HL-60 (cell line): Measurements from ENCODE around the gene SMPDL3B.

Experiments used
- DNase-seq, 2 experiments: peaks; one replicate each; pipeline ENCODE4 v3.0.0-alpha.2; 2010 to 2020; ENCODE audit warnings: low read depth in 1 of 2, low spot score in 1 of 2
- H3K27ac ChIP-seq: fragments of 250-450 bp; sonication (Bioruptor Pico); replicated peaks from 2 replicates; pipeline ENCODE4 v1.5.1; 2020; ENCODE audit warnings: mild to moderate bottlenecking, moderate library complexity
- H3K27me3 ChIP-seq: fragments of 250-450 bp; sonication (Bioruptor Pico); 2 replicates; pipeline ENCODE4 v1.5.1; 2021; ENCODE audit warnings: mild to moderate bottlenecking, moderate library complexity; ENCODE audit not compliant: insufficient read depth, poor library complexity, severe bottlenecking
- H3K4me3 ChIP-seq: replicated peaks from 2 replicates; pipeline ENCODE4 v1.5.1; 2011; ENCODE audit warnings: mild to moderate bottlenecking, control low read depth, low read length; ENCODE audit not compliant: insufficient read depth
- CTCF ChIP-seq: IDR thresholded peaks from one replicate; pipeline ENCODE4 v1.5.1; 2011; ENCODE audit warnings: low read length, control low read depth, inconsistent platforms; ENCODE audit not compliant: insufficient read depth
- GABPA ChIP-seq: IDR thresholded peaks from 2 replicates; pipeline ENCODE4 v1.6.1; 2012; ENCODE audit warnings: low read depth
- POLR2AphosphoS5 ChIP-seq: IDR thresholded peaks from 2 replicates; pipeline ENCODE4 v1.6.1; 2012; ENCODE audit warnings: low read depth
- REST ChIP-seq: IDR thresholded peaks from 2 replicates; pipeline ENCODE4 v1.6.1; 2012; ENCODE audit warnings: low read depth; ENCODE audit not compliant: insufficient replicate concordance
- SPI1 ChIP-seq: IDR thresholded peaks from 2 replicates; pipeline ENCODE4 v1.6.1; 2012; ENCODE audit warnings: low read depth, mild to moderate bottlenecking, borderline replicate concordance

SMPDL3B gene

GRCh38 chr1:27937524-27937836 lies 2.7 kb downstream of the SMPDL3B start:
- no peak overlapping the region for H3K4me3 ChIP-seq
- TF ChIP-seq CTCF, result no peak
- TF ChIP-seq SPI1, result no peak
- no peak for TF ChIP-seq POLR2AphosphoS5
- TF ChIP-seq GABPA, result no peak
- no peak for TF ChIP-seq REST
- H3K27me3 ChIP-seq, result no peaks in the 10 kb centered on the region
- H3K27ac ChIP-seq, result no peak overlapping the region
- no peak for DNase-seq

GRCh38 chr1:27938488-27938887 lies 3.7 kb downstream of the SMPDL3B start:
- TF ChIP-seq GABPA (no peak), REST (no peak), POLR2AphosphoS5 (no peak)
- no peak overlapping the region for H3K4me3 ChIP-seq
- DNase-seq, result no peak
- no peak overlapping the region for H3K27ac ChIP-seq
- H3K27me3 ChIP-seq, result no peaks in the 10 kb centered on the region

- Histone ChIP-seq H3K4me3 (no peak overlapping the region), H3K27me3 (no peaks in the 10 kb centered on the region), H3K27ac (no peak overlapping the region)
- TF ChIP-seq REST (no peak), CTCF (peak; percentile 39)
- peak; percentile 33 to 81 for DNase-seq
Observed at GRCh38 chr1:27940297-27940696, 5.5 kb downstream of the SMPDL3B start.

GRCh38 chr1:27940870-27941560 lies 6.2 kb downstream of the SMPDL3B start:
- H3K27me3 ChIP-seq, result no peaks in the 10 kb centered on the region
- no peak overlapping the region for H3K4me3 ChIP-seq
- TF ChIP-seq REST (peak; percentile 65), CTCF (no peak)
- no peak for DNase-seq
- H3K27ac ChIP-seq, result peak overlapping the region; percentile 24
